Ascending aorta (tissue), 2 donors: Measurements from ENCODE around the gene CMTR1. TPM values are rescaled to one million over a fixed set of nuclear protein-coding genes. Genes with fewer than 3 reads are reported as not detected.

Experiments
- DNase-seq, 2 donors: peaks; one replicate each; pipeline ENCODE4 v3.0.0-alpha.2; 2019; ENCODE audit warnings: low spot score in 2 of 2
- H3K27ac ChIP-seq, 2 donors: fragments of 200-600 bp; sonication (generic); one replicate each; pipeline ENCODE4 v1.5.1; 2016 to 2017; ENCODE audit warnings: mild to moderate bottlenecking in 1 of 2
- H3K27me3 ChIP-seq: fragments of 200-600 bp; sonication (generic); one replicate; pipeline ENCODE4 v1.5.1; 2017
- H3K36me3 ChIP-seq, 2 donors: fragments of 200-600 bp; sonication (generic); one replicate each; pipeline ENCODE4 v1.5.1; 2016
- H3K4me1 ChIP-seq, 2 donors: fragments of 200-600 bp; sonication (generic); one replicate each; pipeline ENCODE4 v1.5.1; 2016 to 2017; ENCODE audit warnings: mild to moderate bottlenecking in 1 of 2
- H3K4me3 ChIP-seq, 2 donors: fragments of 200-600 bp; sonication (generic); one replicate each; pipeline ENCODE4 v1.5.1; 2016 to 2017; ENCODE audit warnings: mild to moderate bottlenecking in 1 of 2
- H3K9me3 ChIP-seq, 2 donors: fragments of 200-600 bp; sonication (generic); one replicate each; pipeline ENCODE4 v1.5.1; 2016
- CTCF ChIP-seq, 3 experiments: fragments of 200-600 bp in 2 of 3; fragments of 450-650 bp in 1 of 3; sonication (generic) in 2 of 3; IDR thresholded peaks; one replicate each; pipeline ENCODE4 v1.5.1; 2016 to 2019; ENCODE audit warnings: antibody characterized with exemption in 3 of 3, mild to moderate bottlenecking in 1 of 3, moderate library complexity in 1 of 3
- intact Hi-C: fragments of 100-400 bp; cut with DNase I; formaldehyde crosslinking; loops from one replicate; pipeline ENCODE4 v1.15.1; 2023
- total RNA-seq: library from RNA; depleted of rRNA; stranded (reverse); fragments of >200 nt; gene quantifications from one replicate; pipeline ENCODE4 v1.1.0, GENCODE V29; 2016

CMTR1 gene
- total RNA-seq, 1 donor from 2014 or later, result 24.5 TPM

GRCh38 chr6:37524025-37524969 is 91.3 kb downstream of the CMTR1 start:
- no peaks in the 10 kb centered on the region for H3K36me3 ChIP-seq
- H3K27me3 ChIP-seq, result no peaks in the 10 kb centered on the region
- DNase-seq, result no peak
- no peak for TF ChIP-seq CTCF (IDR thresholded peaks at IDR 0.05)
- H3K4me1 ChIP-seq, result no peaks in the 10 kb centered on the region
- H3K27ac ChIP-seq, result no peak overlapping the region
- no peaks in the 10 kb centered on the region for H3K9me3 ChIP-seq
- intact Hi-C loops, result no loop called here
- H3K4me3 ChIP-seq, result no peak overlapping the region

GRCh38 chr6:37524970-37525318 is 91.9 kb downstream of the CMTR1 start:
- Histone ChIP-seq H3K4me1 (no peaks in the 10 kb centered on the region), H3K4me3 (no peak overlapping the region), H3K27ac (no peak overlapping the region), H3K36me3 (no peaks in the 10 kb centered on the region), H3K9me3 (no peaks in the 10 kb centered on the region), H3K27me3 (no peaks in the 10 kb centered on the region)
- DNase-seq, result no peak
- intact Hi-C loops, result no loop called here
- TF ChIP-seq CTCF (IDR thresholded peaks at IDR 0.05), result no peak

GRCh38 chr6:37525460-37526357 is 92.7 kb downstream of the CMTR1 start:
- Histone ChIP-seq H3K27ac (no peak overlapping the region), H3K36me3 (no peaks in the 10 kb centered on the region), H3K9me3 (no peaks in the 10 kb centered on the region), H3K4me1 (no peaks in the 10 kb centered on the region), H3K27me3 (no peaks in the 10 kb centered on the region), H3K4me3 (no peak overlapping the region)
- intact Hi-C loops, result no loop called here
- DNase-seq, result no peak
- no peak for TF ChIP-seq CTCF (IDR thresholded peaks at IDR 0.05)

- Histone ChIP-seq H3K27me3 (no peaks in the 10 kb centered on the region), H3K36me3 (no peaks in the 10 kb centered on the region), H3K9me3 (no peaks in the 10 kb centered on the region), H3K4me3 (no peak overlapping the region), H3K4me1 (no peaks in the 10 kb centered on the region), H3K27ac (no peak overlapping the region)
- TF ChIP-seq CTCF (IDR thresholded peaks at IDR 0.05), result no peak
- intact Hi-C loops, result no loop called here
- no peak for DNase-seq
These were observed 95.5 kb downstream of the CMTR1 start for GRCh38 chr6:37528541-37528940.

GRCh38 chr6:37530297-37530696 is 97.3 kb downstream of the CMTR1 start:
- intact Hi-C loops, result no loop called here
- no peaks in the 10 kb centered on the region for H3K9me3 ChIP-seq
- DNase-seq, result no peak
- TF ChIP-seq CTCF (IDR thresholded peaks at IDR 0.05), result no peak
- H3K4me3 ChIP-seq, result no peak overlapping the region
- no peaks in the 10 kb centered on the region for H3K36me3 ChIP-seq
- no peaks in the 10 kb centered on the region for H3K27me3 ChIP-seq
- H3K4me1 ChIP-seq, result peaks cover 0 to under 1% of the 10 kb centered on the region in 2 donors
- H3K27ac ChIP-seq, result no peak overlapping the region
